TTC549 (cell line): ENCODE measurements around the gene FOXD4L3.
"Not testable (repeated sequence)": the region's sequence is repeated elsewhere in the genome, so short reads cannot be mapped to it uniquely, and the experiment has no call there.

Source experiments
- FAIRE-seq: peaks from 2 replicates; lab custom pipeline; 2012; peaks lifted over from hg19 to GRCh38; lab: Jason Lieb, UNC

Gene FOXD4L3

DNA sequence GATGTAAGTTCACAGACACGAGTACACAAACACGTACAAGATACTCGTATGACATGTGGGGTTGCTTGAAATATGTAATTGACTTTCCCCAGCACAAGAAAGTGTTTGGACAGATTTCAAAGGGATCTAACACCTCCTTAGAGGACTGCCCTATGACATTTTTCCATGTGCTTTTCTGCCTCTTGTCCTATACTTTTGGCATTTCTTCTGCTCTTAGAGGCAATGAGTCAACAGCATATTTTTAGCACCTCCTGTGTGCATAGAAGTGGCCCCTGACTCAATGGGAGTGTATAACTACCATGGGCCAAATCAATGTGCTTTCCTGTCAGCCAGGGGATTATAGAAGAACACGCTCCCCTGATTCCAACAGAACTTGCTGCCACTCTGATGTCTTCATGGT is 49.0 kb downstream of the FOXD4L3 start:
- FAIRE-seq: not testable (repeated sequence)
